Stomach smooth muscle (tissue), 2 donors: Measurements from ENCODE around the gene BMF.

ENCODE experiments used
- H3K27ac ChIP-seq: one replicate; pipeline ENCODE4 v1.7.0; 2013; ENCODE audit warnings: mild to moderate bottlenecking, low read length, inconsistent platforms
- H3K27me3 ChIP-seq, 2 donors: one replicate each; pipeline ENCODE4 v1.7.0; 2013; ENCODE audit warnings: low read length in 2 of 2; ENCODE audit not compliant: insufficient read depth in 2 of 2, control insufficient read depth in 1 of 2
- H3K36me3 ChIP-seq, 2 donors: one replicate each; pipeline ENCODE4 v1.7.0; 2013; ENCODE audit warnings: low read length in 2 of 2; ENCODE audit not compliant: control insufficient read depth in 2 of 2, insufficient read depth in 2 of 2
- H3K4me1 ChIP-seq: one replicate; pipeline ENCODE4 v1.7.0; 2013; ENCODE audit warnings: low read length; ENCODE audit not compliant: control insufficient read depth, insufficient read depth
- H3K4me3 ChIP-seq, 2 donors: one replicate each; pipeline ENCODE4 v1.7.0; 2013; ENCODE audit warnings: low read length in 2 of 2
- H3K9ac ChIP-seq, 2 donors: one replicate each; pipeline ENCODE4 v1.7.0; 2013; ENCODE audit warnings: low read length in 2 of 2, mild to moderate bottlenecking in 1 of 2
- H3K9me3 ChIP-seq, 2 donors: one replicate each; pipeline ENCODE4 v1.7.0; 2013; ENCODE audit warnings: low read length in 2 of 2; ENCODE audit not compliant: control insufficient read depth in 2 of 2
- donor health status: healthy.
- donor health status: Pancreatic carcinoma.

Gene BMF

DNA sequence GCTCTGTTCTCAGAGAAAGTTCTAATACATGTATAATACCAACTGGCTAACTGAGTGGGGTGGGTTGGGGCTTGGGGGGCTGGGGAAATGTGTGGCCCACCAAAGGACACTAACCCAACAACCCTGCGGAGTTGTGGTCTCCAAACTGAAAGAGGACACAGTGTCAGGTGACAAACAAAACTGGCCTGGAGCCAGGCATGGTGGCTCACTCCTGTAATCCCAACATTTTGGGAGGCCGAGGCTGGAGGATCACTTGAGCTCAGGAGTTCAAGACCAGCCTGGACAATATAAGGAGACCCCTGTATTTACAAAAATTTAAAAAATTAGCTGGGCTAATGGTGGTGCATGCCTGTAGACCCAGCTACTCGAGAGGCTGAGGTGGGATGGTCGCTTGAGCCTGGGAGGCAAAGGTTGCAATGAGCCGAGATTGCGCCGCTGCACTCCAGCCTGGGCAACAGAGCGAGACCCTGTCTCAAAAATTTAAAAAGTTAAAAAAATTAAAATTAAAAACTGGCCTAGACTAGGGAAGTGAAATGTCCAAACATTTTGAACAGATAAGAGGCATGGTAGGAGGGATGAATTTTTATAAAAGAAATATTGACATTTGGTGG lies 38.0 kb downstream of the BMF start:
- Histone ChIP-seq H3K27ac (no peak overlapping the region), H3K27me3 (no peaks in the 10 kb centered on the region), H3K4me3 (no peak overlapping the region), H3K9me3 (no peaks in the 10 kb centered on the region), H3K9ac (no peak overlapping the region), H3K4me1 (peaks cover 14% of the 10 kb centered on the region), H3K36me3 (no peaks in the 10 kb centered on the region)

- Histone ChIP-seq H3K9ac (no peak overlapping the region), H3K27me3 (no peaks in the 10 kb centered on the region), H3K36me3 (no peaks in the 10 kb centered on the region), H3K27ac (no peak overlapping the region), H3K9me3 (no peaks in the 10 kb centered on the region), H3K4me1 (peaks cover 14% of the 10 kb centered on the region), H3K4me3 (no peak overlapping the region)
These were observed 38.5 kb downstream of the BMF start for GRCh38 chr15:40070166-40070557.

DNA sequence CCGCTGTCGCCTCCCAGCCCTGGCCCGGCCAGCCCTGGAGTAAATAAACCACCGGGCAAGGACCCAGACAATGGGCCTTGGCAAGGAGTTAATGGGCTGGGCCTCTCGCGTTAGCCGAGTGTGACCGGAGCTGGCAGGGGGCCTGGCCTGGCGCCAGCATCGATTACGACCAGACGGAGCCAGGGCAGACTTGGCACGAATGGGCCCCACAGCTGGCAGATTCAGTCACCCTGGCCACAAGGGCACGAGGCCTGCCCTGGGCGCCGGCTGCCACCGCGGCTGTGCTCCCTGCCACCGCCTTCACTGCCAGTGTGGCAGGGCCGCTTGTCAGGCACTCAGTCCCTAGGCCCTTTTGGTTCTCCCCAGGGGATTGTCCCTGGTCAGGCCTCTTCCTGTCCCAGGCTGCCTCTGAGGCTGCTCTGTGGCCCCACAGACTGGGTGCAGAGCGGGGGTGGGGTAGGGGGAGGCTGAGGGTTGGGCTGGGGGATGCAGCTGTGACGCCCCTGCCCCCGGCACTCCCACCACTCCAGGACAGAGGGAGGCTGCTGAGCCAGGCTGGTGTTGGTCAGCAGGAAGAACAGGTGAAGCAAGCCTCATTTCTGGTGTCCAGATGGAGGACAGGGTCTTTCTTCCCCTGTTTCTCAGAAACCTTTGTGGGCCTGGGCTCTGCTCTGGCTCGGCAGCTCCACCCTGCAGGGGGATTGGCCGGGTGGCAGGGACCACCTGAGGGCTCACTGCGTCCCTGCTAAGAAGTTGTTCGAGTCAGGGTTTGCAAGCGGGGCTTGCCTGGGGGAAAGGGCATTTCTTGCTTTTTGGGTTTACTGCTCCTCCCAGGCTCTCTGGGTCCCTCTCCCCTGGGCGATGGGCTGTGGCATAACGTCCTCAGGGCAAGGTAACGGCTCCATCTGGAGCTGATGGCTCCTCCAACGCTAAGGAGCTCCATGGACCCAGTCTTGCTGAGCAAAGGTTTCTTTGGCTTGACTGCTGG lies 39.2 kb downstream of the BMF start:
- peak overlapping the region in 1 of 2 donors; percentile 29 for H3K4me3 ChIP-seq
- no peaks in the 10 kb centered on the region for H3K27me3 ChIP-seq
- peaks cover 14% of the 10 kb centered on the region for H3K4me1 ChIP-seq
- no peaks in the 10 kb centered on the region for H3K36me3 ChIP-seq
- H3K9me3 ChIP-seq = no peaks in the 10 kb centered on the region
- no peak overlapping the region for H3K27ac ChIP-seq
- peak overlapping the region in 1 of 2 donors; percentile 13 for H3K9ac ChIP-seq

DNA sequence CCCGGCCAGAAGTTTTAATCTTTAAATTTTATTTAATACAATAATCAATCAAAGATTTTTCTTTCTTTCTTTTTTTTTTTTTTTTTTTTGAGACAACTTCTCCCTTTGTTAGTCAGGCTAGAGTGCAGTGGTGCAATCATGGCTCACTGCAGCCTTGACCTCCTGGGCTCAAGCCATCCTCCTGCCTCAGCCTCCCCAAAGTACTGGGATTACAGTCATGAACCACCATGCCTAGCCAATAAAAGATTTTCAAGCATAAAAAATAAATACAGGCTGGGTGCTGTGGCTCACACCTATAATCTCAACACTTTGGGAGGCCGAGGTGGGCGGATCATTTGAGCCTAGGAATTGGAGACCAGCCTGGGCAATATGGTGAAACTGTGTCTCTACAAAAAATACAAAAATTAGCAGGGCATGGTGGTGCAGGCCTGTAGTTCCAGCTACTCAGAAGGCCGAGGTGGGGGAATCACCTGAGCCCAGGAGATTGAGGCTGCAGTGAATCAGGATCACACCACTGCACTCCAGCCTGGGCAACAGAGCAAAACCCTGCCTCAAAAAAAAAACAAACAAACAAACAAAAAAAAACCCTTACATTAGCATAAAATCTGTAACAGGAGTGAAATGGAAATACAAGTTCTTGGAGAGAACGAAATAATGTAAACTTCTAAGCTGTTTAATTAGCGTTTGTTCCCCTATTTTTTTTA lies 40.6 kb downstream of the BMF start:
- H3K4me1 ChIP-seq = peaks cover 14% of the 10 kb centered on the region
- H3K4me3 ChIP-seq = no peak overlapping the region
- no peaks in the 10 kb centered on the region for H3K27me3 ChIP-seq
- no peaks in the 10 kb centered on the region for H3K9me3 ChIP-seq
- no peaks in the 10 kb centered on the region for H3K36me3 ChIP-seq
- H3K27ac ChIP-seq = no peak overlapping the region
- no peak overlapping the region for H3K9ac ChIP-seq

DNA sequence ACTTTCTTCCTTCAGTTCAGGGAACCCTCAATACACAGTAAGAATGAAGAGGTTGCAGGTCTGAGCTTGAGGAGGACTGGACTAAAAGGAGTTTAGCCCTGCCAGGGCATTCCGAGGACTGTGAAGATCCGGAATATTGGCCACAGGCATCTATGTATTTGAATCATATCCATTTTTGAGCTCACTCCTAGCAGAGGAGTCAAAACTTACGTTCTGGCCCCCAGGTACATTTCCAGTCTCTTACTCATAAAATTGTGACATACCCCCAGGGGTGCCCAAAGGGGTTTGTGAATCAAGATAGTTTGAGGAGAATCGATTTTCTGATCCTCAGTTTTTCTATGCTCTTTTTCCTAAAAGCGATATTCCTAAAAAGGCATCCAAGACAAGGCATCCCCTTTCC lies 42.1 kb downstream of the BMF start:
- no peaks in the 10 kb centered on the region for H3K36me3 ChIP-seq
- no peaks in the 10 kb centered on the region for H3K27me3 ChIP-seq
- H3K27ac ChIP-seq = no peak overlapping the region
- peaks cover 14% of the 10 kb centered on the region for H3K4me1 ChIP-seq
- no peak overlapping the region for H3K9ac ChIP-seq
- no peak overlapping the region for H3K4me3 ChIP-seq
- no peaks in the 10 kb centered on the region for H3K9me3 ChIP-seq

- Histone ChIP-seq H3K9me3 (no peaks in the 10 kb centered on the region), H3K36me3 (no peaks in the 10 kb centered on the region), H3K27ac (no peak overlapping the region), H3K9ac (no peak overlapping the region), H3K4me1 (peaks cover 14% of the 10 kb centered on the region), H3K4me3 (no peak overlapping the region), H3K27me3 (no peaks in the 10 kb centered on the region)
These were observed 43.5 kb downstream of the BMF start for GRCh38 chr15:40065166-40065565.

- H3K36me3 ChIP-seq = no peaks in the 10 kb centered on the region
- no peaks in the 10 kb centered on the region for H3K27me3 ChIP-seq
- H3K9ac ChIP-seq = no peak overlapping the region
- no peak overlapping the region for H3K27ac ChIP-seq
- no peaks in the 10 kb centered on the region for H3K9me3 ChIP-seq
- H3K4me3 ChIP-seq = no peak overlapping the region
- peaks cover 9% of the 10 kb centered on the region for H3K4me1 ChIP-seq
These were observed 44.3 kb downstream of the BMF start for GRCh38 chr15:40064231-40064894.

- H3K27me3 ChIP-seq = no peaks in the 10 kb centered on the region
- H3K9me3 ChIP-seq = no peaks in the 10 kb centered on the region
- H3K4me1 ChIP-seq = peaks cover 2% of the 10 kb centered on the region
- no peak overlapping the region for H3K4me3 ChIP-seq
- H3K27ac ChIP-seq = no peak overlapping the region
- no peak overlapping the region for H3K9ac ChIP-seq
- no peaks in the 10 kb centered on the region for H3K36me3 ChIP-seq
These were observed 45.1 kb downstream of the BMF start for GRCh38 chr15:40063563-40064011.

GRCh38 chr15:40062816-40063562 lies 45.7 kb downstream of the BMF start:
- Histone ChIP-seq H3K27ac (no peak overlapping the region), H3K4me3 (no peak overlapping the region), H3K9ac (no peak overlapping the region)

More at GRCh38 chr15:40062816-40063562, 45.7 kb downstream of the BMF start:
- Histone ChIP-seq H3K27me3 (no peaks in the 10 kb centered on the region), H3K4me1 (no peaks in the 10 kb centered on the region), H3K9me3 (no peaks in the 10 kb centered on the region), H3K36me3 (no peaks in the 10 kb centered on the region)
